HG02885 (cell line): Measurements from ENCODE around the gene NAT10.

Experiments used
- ATAC-seq: cut with Tn5 transposase; IDR thresholded peaks from one replicate; pipeline ENCODE4 v1.9.1; 2021; ENCODE audit warnings: mild to moderate bottlenecking; ENCODE audit not compliant: unreplicated experiment, poor library complexity

NAT10 gene

GRCh38 chr11:34104680-34105078, 750 bp upstream of the NAT10 start:
- ATAC-seq, result no peak

GRCh38 chr11:34105957-34106504, 602 bp downstream of the NAT10 start:
- ATAC-seq, result no peak

GRCh38 chr11:34111722-34112270, 6.4 kb downstream of the NAT10 start:
- ATAC-seq, result no peak

- no peak for ATAC-seq
Measured at GRCh38 chr11:34114014-34114413, 8.6 kb downstream of the NAT10 start.

- no peak for ATAC-seq
Measured at GRCh38 chr11:34114471-34114870, 9.0 kb downstream of the NAT10 start.

GRCh38 chr11:34120651-34121050, 15.2 kb downstream of the NAT10 start:
- no peak for ATAC-seq

- no peak for ATAC-seq
Measured at GRCh38 chr11:34124885-34125668, 19.6 kb downstream of the NAT10 start.

GRCh38 chr11:34126959-34127848, 21.8 kb downstream of the NAT10 start:
- no peak for ATAC-seq

GRCh38 chr11:34128824-34129223, 23.4 kb downstream of the NAT10 start:
- no peak for ATAC-seq

GRCh38 chr11:34132261-34132965, 27.0 kb downstream of the NAT10 start:
- no peak for ATAC-seq

- peak; percentile 77 for ATAC-seq
Measured at GRCh38 chr11:34134765-34135164, 29.3 kb downstream of the NAT10 start.

- ATAC-seq, result peak; percentile 61
Measured at GRCh38 chr11:34135439-34135838, 30.0 kb downstream of the NAT10 start.

- ATAC-seq, result no peak
Measured at GRCh38 chr11:34136420-34136819, 31.0 kb downstream of the NAT10 start.

GRCh38 chr11:34139346-34139745, 33.9 kb downstream of the NAT10 start:
- no peak for ATAC-seq

- ATAC-seq, result no peak
Measured at GRCh38 chr11:34140149-34140548, 34.7 kb downstream of the NAT10 start.

GRCh38 chr11:34143048-34143447, 37.6 kb downstream of the NAT10 start:
- ATAC-seq, result no peak

GRCh38 chr11:34145073-34145472, 39.6 kb downstream of the NAT10 start:
- peak; percentile 79 for ATAC-seq

GRCh38 chr11:34145847-34146381, 40.5 kb downstream of the NAT10 start:
- peak; percentile 62 for ATAC-seq

- ATAC-seq, result no peak
Measured at GRCh38 chr11:34146411-34146810, 41.0 kb downstream of the NAT10 start.

GRCh38 chr11:34146866-34147265, 41.4 kb downstream of the NAT10 start:
- no peak for ATAC-seq
